GM03348 (cell line): ENCODE measurements around the gene RBBP8.
"Not testable (repeated sequence)": the region's sequence is repeated elsewhere in the genome, so short reads cannot be mapped to it uniquely, and the experiment has no call there.

Source experiments
- DNase-seq: peaks from one replicate; pipeline ENCODE4 v3.0.0; 2012; ENCODE audit warnings: low spot score

The RBBP8 gene

DNA sequence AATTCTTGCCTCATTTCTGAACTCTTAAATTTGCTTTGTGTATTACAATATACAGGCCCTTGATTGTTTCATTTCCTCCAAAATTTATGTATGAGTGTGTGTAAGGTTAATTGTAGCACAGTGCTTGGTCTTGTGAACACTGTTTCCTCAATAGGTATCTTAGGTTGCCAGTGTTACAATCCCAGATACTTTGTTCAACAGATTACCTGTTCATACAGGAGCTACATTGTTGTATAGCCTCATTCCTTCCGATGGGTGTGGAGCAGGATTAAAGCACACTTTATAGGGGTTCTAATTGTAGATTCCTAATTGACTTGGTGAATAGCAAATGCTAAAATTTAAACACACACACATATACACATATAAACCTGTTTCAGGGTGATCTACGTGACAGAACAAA lies 10.7 kb downstream of the RBBP8 start:
- no peak for DNase-seq

DNA sequence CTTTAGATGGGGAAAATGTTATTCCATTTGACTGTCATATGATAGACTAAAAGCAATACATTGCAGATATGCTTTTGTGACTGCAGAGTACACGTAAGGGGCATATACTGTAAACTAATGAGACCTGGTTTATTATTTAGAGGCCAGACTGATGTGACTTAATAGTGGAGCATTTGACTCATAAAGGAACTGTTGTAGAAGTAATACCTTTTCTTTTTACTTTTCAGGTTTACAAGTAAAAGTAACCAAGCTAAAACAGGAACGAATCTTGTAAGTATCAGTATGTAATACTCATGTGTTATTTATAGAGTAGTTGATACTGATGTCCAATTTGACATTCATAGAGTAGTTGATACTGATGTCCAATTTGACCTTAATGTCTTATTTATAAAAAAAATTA lies 13.1 kb downstream of the RBBP8 start:
- no peak for DNase-seq

DNA sequence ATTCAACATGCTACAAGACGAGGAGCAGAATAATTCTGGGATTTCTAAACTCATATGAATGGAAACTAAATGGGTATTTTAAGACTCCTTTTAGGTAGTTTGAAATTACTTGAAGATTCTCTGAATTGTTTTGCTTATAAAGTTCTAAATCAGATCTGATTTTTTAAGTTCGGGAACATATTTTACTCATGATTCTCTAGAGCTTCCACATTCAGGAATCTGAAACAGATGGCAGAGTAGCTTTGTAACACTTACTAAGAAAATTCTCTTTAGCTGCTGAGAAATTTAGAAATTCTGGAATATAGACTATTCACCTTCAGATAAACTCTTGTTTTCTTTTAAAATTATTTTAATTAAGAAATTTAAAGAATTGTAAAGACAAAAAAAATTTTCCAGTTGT lies 13.7 kb downstream of the RBBP8 start:
- DNase-seq: peak; percentile 39

GRCh38 chr18:22951823-22952222 lies 18.7 kb downstream of the RBBP8 start:
- DNase-seq: no peak

DNA sequence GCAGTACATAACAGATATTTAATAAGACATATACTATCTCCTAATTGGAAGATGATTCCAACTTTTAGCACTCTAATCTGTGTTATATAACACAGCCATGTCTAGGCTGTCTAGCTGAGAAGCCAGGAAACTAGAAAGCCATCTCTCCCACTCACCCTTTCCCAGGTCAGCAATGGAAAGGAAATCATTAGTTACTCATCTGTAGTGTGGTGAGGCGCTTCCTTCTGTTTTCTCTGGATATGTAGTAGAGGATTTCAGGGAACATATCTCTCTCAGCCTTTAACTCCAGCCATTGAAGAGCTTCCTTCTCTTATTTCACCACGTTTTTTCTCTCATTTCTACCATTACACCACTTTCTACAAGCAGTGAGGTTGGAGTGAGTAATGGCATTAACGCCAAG lies 19.4 kb downstream of the RBBP8 start:
- no peak for DNase-seq

- DNase-seq: not testable (repeated sequence)
Measured at GRCh38 chr18:22953982-22954381, 20.9 kb downstream of the RBBP8 start.

DNA sequence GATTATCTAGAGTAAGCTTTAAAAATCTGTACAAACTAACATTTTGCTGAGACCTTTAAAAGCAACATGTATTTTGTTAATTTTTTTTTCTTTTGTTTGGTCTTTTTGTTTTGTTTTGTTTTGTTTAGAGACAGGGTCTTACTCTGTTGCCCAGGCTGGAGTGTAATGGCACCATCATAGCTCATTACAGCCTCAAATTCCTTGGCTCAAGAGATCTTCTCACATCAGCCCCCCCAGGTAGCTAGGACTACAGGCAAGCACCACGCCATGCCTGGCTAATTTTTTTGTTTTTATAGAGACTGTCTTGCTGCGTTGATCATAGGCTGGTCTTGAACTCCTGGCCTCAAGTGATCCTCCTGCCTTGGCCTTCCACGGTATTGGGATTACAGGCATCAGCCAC lies 23.1 kb downstream of the RBBP8 start:
- no peak for DNase-seq

- DNase-seq: no peak
Measured at GRCh38 chr18:22961156-22961555, 28.0 kb downstream of the RBBP8 start.

DNA sequence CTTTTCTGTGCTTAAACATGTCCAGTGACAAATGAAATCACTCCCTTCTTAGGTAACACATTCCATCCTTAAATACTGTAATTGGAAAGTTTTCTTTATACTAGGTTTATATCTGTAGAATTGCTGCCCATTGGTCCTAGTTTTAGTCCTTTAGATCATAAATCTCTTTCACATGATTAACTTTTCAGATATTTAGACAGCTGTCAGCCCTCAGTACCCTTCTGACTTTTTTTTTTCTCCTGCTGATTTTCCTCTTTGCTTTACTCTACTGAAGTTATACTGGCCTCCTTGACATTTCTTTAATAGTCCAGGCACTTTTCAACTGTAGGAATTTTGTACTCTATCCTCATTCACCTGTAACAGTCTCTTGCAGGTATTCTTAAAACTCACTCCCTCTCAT lies 28.9 kb downstream of the RBBP8 start:
- no peak for DNase-seq

DNA sequence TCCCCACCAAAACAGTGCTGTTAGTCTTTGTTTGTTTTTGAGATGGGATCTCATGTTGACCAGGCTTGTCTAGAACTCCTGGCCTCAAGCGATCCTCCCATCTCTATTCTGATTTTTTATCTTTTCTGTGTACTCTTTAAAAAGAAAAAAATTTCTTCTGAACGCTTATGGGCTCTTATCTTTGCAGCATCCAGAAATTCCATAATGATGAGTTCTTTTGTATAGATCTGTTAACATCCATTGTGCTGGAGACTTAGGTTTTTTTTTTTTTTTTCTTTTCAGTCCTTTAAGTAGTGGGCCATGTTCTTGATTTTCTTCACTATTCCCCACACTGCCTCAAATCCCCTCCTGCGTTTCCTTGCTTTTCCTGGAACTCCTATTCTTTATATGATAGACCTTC lies 31.0 kb downstream of the RBBP8 start:
- no peak for DNase-seq

- DNase-seq: no peak
Measured at GRCh38 chr18:22964722-22965121, 31.6 kb downstream of the RBBP8 start.

GRCh38 chr18:22971038-22971437 lies 37.9 kb downstream of the RBBP8 start:
- DNase-seq: no peak

DNA sequence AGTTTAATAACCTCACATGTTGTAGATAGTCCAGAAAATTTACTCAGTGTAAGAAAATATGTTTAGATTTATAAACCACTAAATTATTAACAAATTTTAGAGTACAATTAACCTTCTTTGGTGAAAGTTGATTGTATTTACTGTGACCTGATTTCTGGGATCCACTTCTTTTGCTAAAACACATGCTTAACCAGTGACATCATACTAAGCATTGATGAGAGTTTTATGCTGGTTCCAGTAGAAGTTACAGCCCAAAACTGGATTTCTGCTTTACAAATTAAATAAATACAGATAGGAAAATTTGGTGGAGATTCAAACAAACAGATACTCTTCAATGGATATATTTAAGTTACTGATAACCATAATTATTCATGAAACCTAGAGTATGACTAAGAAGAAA lies 40.9 kb downstream of the RBBP8 start:
- no peak for DNase-seq

DNA sequence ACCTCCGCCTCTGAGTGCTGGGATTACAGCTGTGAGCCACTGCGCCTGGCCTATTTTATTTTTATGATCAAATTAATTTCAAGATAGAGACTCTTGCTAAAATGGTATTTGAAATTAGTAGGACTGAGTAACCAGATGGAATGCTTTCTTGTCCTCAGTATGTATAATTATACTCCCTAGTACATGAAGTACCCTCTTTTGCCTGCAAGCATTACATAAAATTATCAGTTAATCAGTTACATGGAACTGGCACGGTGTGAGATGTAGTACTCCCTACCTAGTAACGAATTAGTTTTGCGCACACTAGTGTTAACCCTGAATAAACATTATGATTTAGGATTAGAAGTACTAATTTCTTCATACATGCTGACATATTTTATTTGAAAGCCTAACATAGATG lies 41.6 kb downstream of the RBBP8 start:
- no peak for DNase-seq

DNA sequence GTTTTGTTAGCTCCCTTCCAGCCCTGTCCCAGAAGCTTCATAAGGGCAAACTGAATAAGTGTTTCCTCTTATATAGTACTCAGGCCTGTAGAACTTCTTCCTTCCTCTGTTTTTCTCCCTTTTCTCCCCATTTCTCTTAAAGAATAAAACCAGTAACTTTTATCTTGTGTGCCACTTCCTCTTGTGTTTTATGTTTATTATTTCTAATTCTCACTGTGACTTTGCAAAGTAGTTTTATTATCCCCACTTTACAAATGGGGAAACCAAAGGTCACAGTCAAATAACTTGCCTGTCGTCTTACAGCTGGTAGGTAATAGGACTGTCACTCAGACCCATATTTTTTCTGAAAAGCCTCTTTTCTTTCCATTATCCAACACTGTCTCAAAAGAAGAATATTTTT lies 42.4 kb downstream of the RBBP8 start:
- no peak for DNase-seq

DNA sequence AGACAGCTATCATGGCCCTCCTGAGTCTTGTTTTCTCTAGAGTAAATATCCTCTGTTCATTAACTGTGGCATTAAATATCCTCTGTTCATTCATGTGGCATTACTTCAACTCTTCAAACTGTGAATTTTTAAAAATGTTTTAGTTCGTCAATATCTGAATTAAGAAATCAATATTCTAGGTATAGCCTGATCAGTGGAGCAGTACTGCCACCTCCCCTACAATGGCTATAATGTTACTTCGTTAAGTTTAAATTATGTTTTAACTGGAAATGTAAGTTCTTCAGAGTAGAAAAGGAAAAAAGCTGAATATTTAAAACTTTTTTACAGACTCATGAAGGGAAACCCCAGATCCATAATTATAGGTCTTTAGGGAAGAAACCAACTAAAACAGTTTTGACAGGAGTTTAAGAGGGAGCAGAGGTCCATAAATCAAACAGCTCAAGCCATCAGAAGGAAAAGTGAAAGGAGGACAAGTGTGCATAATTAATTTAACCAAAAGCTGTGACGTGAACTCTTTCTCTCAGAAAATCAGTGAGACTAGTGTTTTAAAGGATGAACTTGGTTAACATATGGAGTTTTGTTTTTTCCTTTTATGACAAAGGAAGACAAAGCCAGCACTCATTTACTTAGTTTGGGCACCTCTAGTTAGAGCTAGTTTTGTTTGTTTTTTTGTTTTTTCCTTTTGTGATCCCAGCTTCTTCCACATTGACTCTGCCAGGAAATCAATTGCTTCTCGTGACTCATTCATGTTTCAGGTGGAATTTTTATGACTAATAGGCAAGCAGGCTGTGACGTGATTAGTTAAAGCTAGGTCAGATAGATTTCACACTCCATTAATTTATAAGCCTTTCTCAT lies 44.9 kb downstream of the RBBP8 start:
- DNase-seq: peak; percentile 72

DNA sequence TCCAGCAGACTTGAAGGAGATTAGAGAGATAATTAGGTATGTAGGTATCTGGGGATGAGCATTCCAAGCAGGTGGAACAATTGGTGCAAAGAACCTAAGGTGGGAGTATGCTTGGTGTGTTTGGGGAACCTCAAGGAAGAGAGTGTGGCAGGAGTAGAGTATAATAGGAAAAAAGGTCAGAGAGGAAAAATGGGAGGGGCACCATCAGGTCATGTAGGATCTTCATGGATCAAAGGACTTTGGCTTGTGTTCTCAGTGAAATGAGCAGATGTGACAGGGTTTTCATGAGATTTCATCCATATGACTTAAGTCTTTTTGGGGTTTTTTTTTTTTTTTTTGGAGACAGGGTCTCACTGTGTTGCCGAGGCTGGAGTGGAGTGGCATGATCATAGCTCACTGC lies 47.3 kb downstream of the RBBP8 start:
- DNase-seq: no peak

DNA sequence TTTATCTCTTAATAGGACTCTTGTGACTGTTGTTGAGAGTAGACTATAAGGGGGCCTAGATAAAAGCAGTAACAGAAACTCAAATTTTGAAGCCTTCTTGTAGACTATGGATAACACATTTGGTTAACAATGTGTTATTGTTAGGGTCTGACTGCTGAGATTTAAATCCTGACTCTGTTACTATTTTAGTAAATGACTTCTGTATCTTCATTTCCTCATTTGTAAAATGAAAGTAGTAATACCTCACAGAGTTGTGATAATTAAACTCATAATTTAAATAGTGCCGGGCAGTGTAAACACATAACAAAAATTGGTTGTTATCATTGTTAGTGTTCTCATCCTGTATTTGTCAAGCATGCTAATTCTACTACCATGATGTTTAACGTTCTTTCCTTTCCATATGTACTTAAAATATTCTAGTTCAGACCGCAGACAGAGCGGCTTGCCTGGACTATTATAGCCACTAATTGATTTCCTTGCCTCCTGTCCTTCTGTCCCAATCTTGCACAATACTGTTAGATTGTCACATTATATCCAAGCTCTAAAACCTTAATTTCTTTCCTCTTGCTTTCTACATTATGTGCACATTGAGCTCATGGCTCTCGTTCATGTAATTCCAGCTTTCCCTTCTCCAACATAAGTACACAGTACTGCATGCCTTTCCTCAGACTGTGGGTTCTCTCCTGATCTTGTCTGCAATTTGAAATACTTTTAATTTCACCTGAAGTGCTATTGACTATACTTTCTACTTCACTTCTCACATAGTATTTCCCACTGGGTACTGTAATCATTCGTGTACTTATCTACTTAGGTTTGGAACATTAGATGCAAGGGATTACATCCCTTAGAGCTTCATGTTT lies 48.4 kb downstream of the RBBP8 start:
- DNase-seq: no peak

DNA sequence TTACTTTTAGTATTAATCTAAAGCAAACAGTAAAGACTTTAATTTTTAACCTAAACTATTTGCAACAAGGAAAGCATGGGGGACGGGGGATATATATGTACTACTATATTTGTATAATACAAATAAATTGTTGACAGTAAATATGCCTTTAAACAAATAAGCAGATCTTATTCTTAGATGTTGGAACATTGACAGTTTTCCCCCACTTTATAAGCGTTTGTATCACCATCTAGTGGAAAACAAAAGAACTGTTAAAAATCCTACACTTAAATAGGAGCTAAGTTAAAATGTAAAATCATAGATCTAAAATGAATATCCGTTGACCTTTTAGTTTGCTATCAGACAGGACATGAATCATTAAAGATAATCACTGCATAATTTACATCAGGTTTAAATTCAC lies 50.0 kb downstream of the RBBP8 start:
- peak; percentile 48 for DNase-seq

- DNase-seq: no peak
Measured at GRCh38 chr18:22985250-22985649, 52.1 kb downstream of the RBBP8 start.

DNA sequence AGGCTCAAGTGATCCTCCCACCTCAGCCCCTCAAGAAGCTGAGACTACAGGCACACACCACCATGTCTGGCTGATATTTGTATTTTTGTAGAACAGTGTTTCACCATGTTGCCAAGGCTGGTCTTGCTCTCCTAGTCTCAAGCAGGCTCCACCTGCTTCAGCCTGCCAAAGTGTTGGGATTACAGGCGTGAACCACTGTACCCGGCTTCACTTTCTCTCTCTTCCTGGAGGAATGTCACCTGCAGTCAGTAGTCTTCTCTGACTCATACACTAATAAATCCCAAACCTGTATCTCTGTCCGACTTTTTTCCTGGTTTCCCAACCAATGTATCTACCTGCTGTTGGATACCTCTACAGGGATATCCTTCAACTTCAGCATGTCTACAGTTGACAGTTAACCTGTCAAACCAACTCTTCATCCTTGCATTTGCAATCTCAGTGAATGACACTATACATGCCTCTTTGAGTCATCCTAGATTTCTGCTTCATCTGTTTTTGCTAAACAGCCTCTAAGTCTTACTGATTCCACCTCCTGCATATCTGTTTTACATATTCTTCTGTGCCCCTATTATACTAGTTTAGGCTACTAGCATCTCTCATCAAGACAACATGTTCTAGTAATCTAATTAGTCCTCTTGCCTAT lies 54.5 kb downstream of the RBBP8 start:
- DNase-seq: no peak

- DNase-seq: no peak
Measured at GRCh38 chr18:22988208-22988607, 55.1 kb downstream of the RBBP8 start.

DNA sequence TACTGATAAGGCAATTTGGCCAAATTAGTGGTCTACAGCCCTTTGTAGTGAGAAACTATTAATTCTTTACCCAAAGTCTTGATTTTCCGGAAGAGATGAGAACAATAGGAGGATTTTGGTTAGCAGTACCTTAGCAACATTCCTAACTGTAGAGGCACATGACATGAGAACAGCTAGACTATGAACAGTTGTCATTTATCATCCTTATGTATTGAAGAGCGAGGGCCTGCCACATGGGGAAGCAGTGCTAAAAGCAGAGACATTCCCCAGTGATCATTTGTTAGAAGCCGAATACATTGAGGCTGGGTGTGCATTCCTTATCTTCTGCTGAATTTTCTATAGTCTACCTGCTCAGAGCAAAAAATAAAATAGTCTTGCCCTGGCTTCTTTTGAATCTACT lies 65.2 kb downstream of the RBBP8 start:
- no peak for DNase-seq
